ENCODE data around the gene ANO4.

ANO4 gene

DNA sequence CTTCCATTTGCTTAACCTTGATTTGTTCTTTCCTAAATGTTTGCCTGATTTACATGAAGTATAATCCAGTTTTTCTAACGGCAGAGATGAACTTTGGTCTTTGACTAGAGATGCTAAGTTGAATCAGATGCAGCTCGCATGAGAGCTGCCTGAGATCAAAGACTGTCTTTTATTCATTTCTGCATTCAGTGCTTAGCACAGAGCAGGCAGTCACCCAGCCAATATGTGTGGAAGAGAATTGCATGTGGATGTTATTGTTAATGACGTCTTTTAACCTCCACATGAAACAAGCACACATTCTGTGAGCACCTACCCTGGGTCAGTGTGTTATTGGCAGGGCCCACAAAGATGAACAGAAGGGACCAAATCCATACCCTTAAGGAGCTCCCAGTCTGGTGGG lies 316.3 kb downstream of the ANO4 start:
- no peak for DNase-seq

DNA sequence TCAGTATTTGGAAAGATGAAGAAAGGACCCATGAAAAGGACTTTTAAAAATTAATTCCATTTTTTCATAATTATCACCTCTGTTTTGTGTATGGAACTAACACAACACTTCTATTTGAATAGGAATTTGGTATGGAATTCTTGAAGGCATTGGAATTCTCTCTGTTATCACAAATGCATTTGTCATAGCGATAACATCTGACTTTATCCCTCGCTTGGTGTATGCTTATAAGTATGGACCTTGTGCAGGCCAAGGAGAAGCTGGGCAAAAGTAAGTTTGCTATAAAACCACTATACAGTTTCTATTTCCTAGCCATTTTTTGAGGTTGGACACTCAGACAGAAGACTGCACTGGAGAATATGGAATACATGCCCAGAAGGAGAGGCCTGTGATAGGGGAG lies 316.9 kb downstream of the ANO4 start:
- no peak for DNase-seq

DNA sequence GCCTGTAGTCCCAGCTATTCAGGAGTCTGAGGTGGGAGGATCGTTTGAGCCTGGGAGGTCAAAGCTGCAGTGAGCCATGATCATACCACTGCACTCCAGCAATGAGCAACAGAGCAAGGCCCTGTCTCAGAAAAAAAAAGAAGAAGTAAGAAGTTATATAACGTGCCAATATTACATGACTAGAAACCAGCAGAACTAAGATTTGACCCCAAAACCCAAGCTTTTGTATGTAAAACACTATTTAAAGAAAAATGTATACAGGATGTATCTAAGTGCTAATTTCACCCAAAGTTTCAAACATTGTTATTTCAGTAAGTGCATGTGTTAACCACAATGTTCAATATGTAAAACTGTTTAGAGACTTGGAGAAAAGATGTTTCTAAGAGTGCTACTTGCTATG lies 320.8 kb downstream of the ANO4 start:
- DNase-seq, result no peak

DNA sequence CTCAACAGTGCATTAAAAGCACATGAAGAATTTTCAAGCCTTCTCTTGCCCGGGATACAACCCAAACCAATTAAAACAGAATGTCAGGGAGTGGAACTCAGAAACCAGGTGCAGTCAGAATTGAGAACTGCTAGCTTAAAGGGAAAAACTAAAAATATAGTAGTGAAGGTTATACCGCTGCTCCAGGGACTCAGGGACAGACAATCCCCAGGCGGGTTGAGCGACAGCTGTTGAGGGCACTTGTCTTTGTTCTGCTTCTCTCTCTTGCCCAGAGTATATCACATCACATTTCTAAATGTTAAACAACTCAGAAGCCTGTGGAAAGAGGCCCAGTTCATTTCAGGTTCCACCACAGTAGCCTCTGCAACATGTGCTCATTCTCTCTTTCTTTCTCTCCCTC lies 322.3 kb downstream of the ANO4 start:
- peak; percentile 32 for DNase-seq

DNA sequence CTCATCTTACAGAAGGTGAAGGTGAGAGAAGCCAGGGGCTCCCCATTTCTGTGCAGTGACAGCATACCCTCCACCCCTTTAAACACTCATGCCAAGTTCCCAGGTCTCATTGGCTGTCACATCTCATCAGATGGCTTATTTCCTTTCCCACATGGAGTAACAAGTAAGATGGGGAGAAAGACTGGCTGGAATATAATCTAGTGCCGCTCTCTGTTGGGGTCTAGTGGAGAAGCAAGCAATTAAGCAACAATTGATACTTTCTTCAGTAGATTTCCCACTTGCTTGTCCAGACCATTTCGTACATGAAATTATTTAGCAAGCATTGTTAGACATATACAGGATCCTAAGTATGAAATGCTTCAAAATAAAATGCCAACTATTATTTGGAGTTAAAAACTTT lies 323.3 kb downstream of the ANO4 start:
- DNase-seq, result no peak

DNA sequence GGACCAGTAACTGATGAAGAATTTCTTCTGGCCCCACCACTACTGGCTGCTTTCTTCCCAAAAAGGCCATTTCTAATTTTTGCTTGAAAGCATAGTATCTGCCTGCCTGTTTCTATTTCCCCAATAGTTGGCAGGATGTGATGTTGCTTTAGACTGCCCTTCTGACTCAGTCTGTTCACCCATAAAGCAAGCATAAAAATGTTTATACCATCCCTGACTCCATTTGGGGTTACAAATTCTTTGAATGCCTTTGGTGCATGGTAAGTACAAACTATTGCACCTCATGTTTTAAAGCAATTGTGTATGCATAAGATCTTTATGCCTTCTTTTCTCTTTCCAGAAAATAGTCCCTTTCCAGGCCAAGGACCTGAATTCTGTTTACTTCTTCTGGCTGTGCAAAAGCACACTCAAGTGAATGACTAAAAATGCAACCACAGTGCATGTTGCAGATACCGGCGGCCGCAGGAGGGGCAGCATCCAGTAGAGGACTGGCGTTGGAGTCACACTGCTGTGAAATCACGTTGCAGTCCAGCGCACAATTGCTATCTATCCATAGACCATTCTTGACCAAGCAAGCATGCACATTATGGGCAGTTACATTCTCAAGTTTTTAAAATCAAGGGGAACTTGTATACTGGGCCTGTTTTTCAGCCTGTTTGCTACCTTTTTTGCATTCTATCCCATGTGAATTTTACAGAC lies 333.1 kb downstream of the ANO4 start:
- no peak for DNase-seq

DNA sequence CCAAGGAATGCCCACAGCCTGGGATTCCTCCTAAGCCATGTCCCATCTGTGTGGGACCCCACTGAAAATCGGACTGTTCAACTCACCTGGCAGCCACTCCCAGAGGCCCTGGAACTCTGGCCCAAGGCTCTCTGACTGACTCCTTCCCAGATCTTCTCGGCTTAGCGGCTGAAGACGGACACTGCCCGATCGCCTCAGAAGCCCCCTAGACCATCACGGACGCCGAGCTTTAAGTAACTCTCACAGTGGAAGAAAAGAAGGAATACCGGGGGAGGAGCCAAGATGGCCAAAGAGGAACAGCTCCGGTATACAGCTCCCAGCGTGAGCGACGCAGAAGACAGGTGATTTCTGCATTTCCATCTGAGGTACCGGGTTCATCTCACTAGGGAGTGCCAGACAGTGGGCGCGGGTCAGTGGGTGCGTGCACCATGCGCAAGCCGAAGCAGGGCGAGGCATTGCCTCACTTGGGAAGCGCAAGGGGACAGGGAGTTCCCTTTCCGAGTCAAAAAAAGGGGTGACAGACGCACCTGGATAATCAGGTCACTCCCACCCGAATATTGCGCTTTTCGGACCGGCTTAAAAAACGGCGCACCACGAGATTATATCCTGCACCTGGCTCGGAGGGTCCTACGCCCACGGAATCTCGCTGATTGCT lies 351.3 kb downstream of the ANO4 start:
- peak; percentile 10 for DNase-seq

DNA sequence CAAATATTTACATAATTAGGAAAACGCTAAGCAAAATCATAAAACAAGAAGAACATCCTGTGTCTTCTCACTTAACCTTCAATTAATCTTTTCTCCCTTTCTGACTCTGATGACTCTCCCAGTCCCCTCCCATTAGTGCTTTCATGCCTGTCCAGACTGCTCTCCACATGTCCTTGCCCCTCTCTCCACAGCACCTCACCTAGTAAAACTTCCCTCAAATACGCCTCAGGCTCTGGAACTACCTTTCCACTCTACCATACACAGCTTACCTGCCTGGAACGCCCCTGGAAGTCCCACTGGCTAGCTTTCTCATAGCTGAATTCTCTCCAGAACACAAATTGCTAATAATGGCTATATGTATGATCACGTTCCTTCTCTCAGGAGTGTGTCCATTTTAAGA lies 370.7 kb downstream of the ANO4 start:
- DNase-seq, result no peak

DNA sequence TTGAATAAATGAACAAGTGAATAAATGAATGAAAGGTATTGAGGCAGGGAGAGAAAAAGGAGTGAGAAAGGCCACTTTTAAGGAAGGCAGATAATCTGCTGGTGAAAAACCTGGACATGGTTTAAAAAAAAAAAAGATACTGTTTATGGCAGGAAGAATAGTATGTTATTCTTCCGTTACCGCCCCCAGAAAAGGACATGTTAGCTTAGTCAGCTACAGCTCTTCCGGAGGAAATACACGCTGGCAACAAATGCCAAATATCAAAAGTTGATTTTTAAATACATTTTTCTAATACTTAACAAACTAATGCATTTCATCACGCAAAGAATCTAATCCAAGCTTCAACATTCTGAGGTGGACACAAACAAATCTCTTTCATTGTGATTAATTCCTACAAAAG lies 372.3 kb downstream of the ANO4 start:
- DNase-seq, result no peak

DNA sequence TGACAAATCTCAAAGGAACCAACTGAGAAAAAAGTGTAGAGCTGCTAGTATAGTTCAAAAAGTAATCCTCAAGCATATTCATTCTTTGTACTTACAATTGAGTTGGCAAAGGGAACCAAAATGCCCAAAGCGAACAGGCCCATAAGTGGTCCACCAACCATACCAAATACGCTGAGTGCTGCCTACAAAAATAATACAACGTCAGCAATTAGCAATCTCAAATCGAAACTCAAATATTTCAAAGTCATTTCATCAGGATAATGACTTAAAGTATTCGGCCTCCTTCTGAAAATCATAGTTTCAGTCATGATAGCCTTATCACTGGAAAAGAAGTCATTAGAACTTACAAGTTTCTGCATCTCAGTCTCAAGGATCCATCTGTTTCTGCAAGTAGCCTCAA lies 373.4 kb downstream of the ANO4 start:
- no peak for DNase-seq

DNA sequence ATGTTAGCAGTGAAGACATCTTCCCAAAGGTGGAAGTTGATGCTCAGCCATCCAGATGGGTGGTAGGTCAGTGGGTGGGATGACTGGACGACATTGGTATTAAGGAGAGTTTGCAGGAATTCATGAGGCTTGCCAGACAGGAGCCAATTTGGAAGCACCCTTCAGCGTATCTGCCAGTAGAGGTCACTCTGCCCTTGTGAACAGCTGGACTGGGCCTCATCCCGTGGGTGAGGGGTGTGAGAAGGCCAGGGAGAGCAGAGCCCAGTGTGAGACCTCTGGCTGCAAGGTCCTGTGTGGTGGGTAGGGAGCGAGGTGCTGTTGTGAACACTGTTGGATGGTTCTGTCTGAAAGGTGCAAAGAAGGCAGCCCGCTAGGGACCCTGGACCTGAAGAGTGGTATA lies 377.7 kb downstream of the ANO4 start:
- no peak for DNase-seq

DNA sequence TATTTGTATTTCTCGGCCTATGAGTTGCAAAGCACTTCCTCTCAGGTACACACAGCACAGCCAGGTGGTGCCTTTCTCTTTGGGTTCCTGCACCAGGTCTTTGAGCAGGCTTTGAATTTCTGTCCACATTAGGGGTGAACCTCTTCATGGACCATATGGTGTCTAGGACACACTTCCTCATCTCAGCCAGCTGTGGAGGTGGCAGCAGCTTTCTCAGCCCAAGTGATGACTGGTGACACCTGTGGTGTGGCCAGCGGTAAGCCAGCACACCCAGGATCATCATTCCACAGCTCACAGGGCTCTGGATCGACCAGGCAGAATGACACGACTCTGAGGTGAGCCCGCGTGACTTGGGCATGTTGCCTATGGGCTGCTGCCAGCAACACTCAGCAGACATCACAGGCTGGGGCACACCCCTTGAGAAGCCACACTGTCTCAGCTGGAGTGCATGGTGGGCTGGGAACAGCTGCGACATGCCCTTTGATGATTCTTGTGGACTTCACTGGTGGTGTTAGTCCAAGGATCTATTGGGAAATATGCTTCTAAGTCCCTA lies 378.7 kb downstream of the ANO4 start:
- DNase-seq, result no peak

DNA sequence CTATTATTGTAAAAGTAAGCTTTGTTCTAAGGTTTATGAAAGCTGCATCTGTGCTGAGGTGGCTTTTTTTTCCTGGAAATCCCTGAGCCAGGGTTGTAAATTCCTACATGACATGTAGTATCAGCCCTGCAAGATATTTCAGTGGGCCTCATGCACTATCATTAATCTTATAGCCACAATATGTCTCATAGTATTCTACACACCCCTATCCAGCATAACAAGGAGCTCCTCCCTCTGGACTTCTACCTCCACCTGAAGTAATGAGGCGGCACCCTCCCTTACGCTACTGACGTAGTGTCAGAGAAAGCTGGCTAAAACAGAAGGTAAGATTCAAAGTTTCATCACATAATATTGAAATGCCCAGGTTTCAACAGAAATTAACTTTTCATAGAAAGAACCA lies 380.0 kb downstream of the ANO4 start:
- no peak for DNase-seq

Measured in NCI-H510A treated with DMSO at 0.1 percent for 48 hours (cell line).